Endometrial microvascular endothelial cells (primary cell): ENCODE data around the gene LIPC. TPM values are rescaled to one million over a fixed set of nuclear protein-coding genes. Genes with fewer than 3 reads are reported as not detected.

Experiments used
- in situ Hi-C: cut with HindIII; loops from 2 replicates; pipeline ENCODE4 v1.10.0; 2017; ENCODE audit warnings: low sequenced_read_pairs, low pct_unique_long_range_greater_than_20kb; ENCODE audit errors: inconsistent ontology term
- total RNA-seq: library from RNA; depleted of rRNA; stranded (reverse); fragments of >200 nt; gene quantifications from one replicate; pipeline ENCODE4 v1.2.3, GENCODE V29; 2015; ENCODE audit errors: inconsistent ontology term

The LIPC gene
- total RNA-seq, 1 donor from 2014 or later, result not detected

- in situ Hi-C loops, result no loop called here
These were observed 54.3 kb downstream of the LIPC start for GRCh38 chr15:58486062-58486461.

- in situ Hi-C loops, result no loop called here
These were observed 54.8 kb downstream of the LIPC start for GRCh38 chr15:58486564-58486963.

- in situ Hi-C loops, result no loop called here
These were observed 55.4 kb downstream of the LIPC start for GRCh38 chr15:58487041-58487723.

GRCh38 chr15:58487724-58488120 is 55.9 kb downstream of the LIPC start:
- in situ Hi-C loops, result no loop called here

GRCh38 chr15:58489289-58490085 is 57.7 kb downstream of the LIPC start:
- in situ Hi-C loops, result no loop called here

GRCh38 chr15:58490086-58490887 is 58.5 kb downstream of the LIPC start:
- in situ Hi-C loops, result no loop called here

GRCh38 chr15:58490888-58491473 is 59.2 kb downstream of the LIPC start:
- in situ Hi-C loops, result no loop called here

- in situ Hi-C loops, result no loop called here
These were observed 59.9 kb downstream of the LIPC start for GRCh38 chr15:58491499-58492202.

GRCh38 chr15:58492661-58493397 is 61.0 kb downstream of the LIPC start:
- in situ Hi-C loops, result no loop called here

GRCh38 chr15:58494567-58494966 is 62.8 kb downstream of the LIPC start:
- in situ Hi-C loops, result no loop called here

GRCh38 chr15:58495891-58496408 is 64.2 kb downstream of the LIPC start:
- in situ Hi-C loops, result no loop called here

GRCh38 chr15:58497046-58497785 is 65.4 kb downstream of the LIPC start:
- in situ Hi-C loops, result no loop called here

GRCh38 chr15:58498821-58499580 is 67.2 kb downstream of the LIPC start:
- in situ Hi-C loops, result no loop called here

- in situ Hi-C loops, result no loop called here
These were observed 69.2 kb downstream of the LIPC start for GRCh38 chr15:58501006-58501405.

GRCh38 chr15:58501636-58502188 is 69.9 kb downstream of the LIPC start:
- in situ Hi-C loops, result no loop called here
